HG02973 (cell line): ENCODE results near the gene WNT5A.
"Not testable (repeated sequence)": the region's sequence is repeated elsewhere in the genome, so short reads cannot be mapped to it uniquely, and the experiment has no call there.

Source experiments
- ATAC-seq: cut with Tn5 transposase; IDR thresholded peaks from one replicate; pipeline ENCODE4 v1.9.1; 2021; ENCODE audit warnings: moderate library complexity; ENCODE audit not compliant: unreplicated experiment

The WNT5A gene

DNA sequence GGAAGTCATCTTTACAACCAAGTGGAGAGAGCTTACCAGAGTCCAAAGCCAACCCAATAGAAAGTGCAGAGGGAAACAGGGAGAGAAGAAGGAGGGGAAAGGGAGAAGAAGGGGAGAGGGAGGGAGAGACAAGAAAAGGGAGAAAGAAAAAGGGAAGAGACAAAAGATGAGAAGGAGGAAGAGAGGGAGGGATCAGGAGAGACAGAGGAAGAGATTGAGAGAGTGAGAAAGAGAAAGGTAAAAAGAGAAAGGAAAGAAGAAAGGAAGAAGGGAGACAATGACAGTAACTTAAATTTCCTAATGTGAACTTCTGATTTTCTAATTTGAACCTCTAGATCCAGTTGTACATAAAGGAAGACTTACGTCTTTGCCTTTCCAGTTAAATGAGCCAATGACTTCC is 20.7 kb upstream of the WNT5A start:
- ATAC-seq: no peak

- ATAC-seq: no peak
These were observed 18.7 kb upstream of the WNT5A start for GRCh38 chr3:55505776-55506175.

DNA sequence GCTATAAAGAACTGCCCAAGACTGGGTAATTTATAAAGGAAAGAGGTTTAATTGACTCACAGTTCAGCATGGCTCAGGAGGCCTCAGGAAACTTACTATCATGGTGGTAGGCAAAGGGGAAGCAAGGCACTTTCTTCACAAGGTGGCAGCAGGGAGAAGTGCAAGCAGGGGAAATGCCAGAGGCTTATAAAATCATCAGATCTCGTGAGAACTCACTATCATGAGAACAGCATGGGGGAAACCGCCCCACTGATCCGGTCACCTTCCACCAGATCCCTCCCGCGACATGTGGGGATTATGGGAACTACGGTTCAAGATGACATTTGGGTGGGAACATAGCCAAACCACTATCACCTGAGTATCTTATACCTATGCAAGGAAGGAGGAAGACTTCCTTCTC is 18.0 kb upstream of the WNT5A start:
- ATAC-seq: not testable (repeated sequence)

DNA sequence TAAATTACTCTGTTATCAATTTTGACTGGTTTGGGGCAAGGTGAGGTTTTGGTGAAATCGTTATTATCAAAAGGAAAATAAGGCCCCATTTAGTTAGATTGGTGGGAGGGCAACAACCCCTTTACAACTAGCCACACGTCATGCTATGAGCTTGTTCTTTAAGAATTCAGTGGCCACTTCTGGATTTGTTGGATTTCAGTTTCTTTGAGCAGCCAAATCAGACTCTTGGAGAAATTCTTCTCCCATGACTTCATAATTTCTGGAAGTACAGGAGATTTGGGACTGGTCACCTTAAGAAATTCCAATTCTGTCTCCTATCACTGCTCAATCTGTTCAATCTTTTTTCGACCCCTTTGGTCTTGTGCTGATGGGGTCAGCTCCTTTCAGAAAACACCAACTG is 14.8 kb upstream of the WNT5A start:
- no peak for ATAC-seq

DNA sequence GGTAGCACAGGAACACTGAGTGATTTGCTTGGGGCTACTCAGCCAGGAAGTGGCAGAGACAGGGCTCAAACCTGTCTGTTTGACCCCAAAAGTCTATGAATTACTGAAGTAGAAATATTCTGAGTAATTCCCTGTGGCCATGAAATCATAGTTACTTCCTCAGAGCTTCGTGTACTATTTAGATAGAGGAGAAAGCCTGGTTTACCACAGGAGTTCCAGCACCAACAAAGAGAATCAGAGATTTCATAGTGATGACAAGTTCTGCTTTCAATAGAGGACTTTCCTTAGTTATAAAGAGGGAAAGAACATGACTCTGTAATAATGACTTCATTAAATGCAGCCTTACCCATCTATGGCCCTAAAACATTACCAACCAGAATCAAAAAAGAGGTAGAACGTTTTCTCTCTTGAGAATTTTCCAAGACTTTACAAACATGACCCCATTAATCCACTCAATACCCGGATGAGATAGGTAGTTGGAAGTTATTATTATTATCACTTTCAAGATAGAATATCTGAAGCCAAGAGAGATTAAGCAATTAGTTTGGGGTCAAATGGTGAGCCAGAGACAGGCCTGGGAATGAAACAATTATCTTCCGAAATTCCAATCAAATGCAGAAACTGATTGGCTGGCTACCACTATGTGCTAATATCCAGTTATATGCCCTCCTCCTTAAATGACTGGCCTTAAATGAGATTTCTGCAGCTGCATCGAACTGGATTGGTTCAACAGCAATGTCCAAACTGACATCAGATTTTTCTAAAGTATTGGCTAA is 13.6 kb upstream of the WNT5A start:
- ATAC-seq: no peak

GRCh38 chr3:55498520-55498919 is 11.4 kb upstream of the WNT5A start:
- no peak for ATAC-seq

- no peak for ATAC-seq
These were observed 10.1 kb upstream of the WNT5A start for GRCh38 chr3:55497250-55497649.

- ATAC-seq: no peak
These were observed 7.9 kb upstream of the WNT5A start for GRCh38 chr3:55494976-55495375.

GRCh38 chr3:55492976-55493375 is 5.9 kb upstream of the WNT5A start:
- ATAC-seq: no peak

DNA sequence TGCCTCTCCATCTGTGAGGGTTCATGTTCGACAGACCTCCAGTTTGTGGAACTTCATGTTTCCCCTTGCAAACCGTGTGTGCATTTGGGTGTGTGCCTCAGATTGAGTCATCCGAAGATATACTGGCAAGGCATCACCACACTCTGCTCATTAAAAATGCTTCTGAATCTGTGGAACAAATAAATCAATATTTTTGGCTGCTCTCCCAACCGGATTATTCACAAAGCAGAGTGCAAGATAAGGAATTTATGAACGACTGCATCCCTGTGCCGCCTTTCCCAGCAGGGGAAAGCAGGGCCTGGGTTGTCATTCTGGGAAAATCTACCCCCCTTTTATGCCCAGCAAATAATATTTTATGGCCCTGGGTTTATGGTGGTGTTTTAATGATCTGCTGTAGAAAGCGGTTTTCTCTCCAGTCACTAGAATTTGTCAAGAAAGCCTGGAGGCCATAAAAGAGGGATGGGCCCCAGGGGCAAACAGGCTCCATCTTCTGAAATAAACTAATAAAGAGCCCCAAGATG is 4.2 kb upstream of the WNT5A start:
- ATAC-seq: no peak

DNA sequence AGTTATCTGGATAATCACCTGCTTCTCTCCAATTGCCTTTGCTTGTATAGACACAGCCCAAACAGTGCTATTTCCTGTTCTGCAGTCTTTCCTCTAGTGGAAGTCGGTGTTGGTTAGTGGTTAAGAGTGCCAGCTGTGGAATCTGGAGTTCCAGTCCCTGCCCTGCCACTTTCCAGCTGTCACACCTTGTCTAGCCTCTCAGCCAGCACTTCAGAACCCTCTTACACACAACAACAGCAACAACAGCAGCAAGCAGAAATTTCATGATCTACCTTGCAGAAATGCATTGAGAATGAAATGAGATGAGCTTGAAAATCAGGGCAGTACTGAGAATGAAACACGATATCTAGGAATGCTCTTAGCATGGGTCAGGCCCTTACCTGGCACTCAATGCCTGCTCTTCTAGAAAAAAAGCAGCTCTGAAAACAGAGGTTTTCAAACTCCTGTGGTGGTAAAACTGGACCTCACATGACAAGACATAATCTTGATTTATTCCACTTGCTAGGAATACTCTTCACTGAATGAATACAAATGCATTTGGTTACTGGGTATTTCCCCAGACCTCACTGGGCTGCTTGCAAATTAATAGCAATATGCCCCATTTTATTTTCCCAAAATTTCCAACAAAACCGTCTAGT is 3.3 kb upstream of the WNT5A start:
- ATAC-seq: no peak

DNA sequence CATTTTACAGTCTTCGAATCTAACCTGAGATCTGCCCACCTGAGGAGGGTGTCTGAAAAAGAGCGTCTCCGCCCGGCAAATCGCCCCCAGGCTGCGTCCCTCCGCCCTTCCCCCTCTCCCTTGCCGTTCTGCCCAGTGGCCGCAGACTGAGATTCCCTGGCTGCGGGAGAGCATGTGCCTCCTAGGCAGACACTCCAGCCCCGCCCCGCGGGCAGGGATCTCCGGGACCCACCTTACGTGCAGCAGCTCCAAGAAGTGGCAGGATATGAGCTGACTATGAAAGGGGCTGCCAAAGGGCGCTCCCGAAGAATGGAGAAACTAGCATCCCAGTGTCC is 2.7 kb upstream of the WNT5A start:
- ATAC-seq: no peak

DNA sequence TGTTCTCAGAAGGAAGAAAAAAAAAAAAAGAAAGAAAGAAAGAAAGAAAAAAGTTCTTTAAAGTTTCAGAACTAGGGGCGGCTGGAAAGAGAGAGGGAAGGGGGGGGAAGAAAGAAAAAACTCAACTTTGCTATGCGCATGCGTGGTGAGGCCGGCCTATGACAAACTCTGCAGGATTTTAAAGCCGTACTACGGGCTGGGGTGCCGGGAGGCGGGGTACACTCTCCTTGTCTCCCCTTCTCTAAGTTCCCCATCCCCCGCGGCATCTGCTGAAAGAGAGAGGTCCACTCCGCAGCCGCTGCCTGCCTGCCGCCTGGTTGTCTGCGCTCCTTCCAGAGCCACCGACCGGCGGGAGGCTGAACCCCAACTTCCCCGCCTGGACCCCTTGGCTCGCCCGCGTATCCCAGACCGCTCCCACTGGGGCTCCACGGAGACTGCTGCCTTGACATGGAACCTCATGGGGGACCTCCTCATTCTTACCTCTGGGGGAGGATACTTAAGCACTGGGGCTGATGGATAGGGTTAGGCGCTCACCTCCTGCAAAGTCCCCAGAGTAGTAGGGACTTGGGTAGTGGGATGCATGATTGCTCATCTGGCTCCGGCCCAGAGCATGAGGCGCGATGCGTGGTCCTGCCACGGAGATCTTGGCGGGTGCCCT is 1.4 kb upstream of the WNT5A start:
- no peak for ATAC-seq

DNA sequence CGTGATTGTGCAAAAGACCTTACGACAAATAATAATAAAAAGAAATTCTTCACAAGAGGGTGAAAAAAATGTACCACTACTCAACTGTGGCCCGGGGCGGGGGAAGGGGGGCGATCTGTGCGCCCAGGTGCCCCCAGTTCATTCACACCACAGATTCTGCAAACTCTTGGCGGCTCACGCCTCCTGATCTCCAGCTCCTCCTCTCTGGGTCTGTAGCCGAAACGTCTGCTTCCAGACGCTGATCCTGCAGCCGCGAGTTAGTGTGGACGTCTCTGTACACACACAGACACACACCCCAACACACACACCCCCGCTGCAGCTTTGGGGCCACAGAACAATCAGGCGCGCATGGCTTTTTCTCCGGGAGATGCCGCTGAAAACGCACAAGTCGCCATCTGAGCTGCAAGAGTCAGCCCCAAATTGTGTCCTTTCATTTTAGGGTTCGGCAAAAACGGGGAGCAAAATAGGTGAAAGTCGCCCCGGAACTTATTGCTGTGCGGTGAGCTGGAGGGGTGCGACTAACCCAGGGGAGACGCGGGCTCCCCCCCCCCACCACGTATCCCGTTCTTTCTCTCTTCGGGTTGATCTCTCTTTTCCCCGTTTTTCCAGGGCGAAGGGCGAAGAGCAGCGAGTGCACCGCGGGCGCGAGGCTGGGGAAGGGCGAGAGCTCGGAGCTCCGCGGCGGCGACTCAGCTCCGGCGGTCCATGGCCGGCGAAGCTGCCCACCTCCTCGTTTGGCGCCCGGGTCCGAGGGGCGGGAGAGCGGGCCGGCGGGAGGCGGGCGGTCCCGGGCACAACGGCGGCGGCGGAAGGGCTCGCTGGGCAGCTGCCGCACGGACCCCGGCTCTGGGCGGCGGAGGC is 505 bp upstream of the WNT5A start:
- no peak for ATAC-seq

DNA sequence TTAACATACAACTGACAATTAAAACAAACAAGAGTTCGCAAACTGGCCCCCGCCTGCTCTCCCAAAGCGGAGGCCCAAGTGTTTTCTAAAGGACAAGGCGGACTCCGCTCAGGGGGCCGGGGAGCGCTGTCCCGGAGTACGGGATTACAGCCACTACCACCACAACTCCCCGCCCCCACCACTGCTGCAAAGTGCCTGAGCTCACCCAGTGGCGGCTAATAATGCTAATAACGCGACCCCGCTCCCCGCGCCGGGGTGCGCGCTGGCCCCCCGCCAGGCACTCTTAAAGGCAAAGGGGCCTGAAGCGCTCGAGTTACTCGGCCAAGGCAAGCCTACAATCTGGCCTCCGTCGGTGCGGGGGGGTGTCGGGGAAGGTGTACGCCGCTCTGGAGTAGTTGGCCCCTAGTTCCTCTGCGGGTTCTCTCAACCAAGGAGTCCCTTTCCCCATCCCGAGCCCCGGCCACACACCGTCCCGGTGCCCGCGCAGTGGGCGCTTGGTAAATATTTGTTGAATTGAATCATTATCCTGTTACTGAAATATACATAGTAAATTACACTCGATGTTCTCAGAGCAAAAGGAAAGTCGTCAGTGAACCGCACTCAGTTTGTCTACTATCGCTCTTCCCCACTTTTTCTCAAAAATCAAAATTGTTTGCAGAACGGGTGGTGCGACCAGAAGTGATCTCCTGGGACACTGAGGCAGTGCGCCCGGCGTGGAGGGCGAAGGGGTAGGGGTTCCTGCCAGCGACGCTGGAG is 827 bp downstream of the WNT5A start:
- ATAC-seq: no peak

DNA sequence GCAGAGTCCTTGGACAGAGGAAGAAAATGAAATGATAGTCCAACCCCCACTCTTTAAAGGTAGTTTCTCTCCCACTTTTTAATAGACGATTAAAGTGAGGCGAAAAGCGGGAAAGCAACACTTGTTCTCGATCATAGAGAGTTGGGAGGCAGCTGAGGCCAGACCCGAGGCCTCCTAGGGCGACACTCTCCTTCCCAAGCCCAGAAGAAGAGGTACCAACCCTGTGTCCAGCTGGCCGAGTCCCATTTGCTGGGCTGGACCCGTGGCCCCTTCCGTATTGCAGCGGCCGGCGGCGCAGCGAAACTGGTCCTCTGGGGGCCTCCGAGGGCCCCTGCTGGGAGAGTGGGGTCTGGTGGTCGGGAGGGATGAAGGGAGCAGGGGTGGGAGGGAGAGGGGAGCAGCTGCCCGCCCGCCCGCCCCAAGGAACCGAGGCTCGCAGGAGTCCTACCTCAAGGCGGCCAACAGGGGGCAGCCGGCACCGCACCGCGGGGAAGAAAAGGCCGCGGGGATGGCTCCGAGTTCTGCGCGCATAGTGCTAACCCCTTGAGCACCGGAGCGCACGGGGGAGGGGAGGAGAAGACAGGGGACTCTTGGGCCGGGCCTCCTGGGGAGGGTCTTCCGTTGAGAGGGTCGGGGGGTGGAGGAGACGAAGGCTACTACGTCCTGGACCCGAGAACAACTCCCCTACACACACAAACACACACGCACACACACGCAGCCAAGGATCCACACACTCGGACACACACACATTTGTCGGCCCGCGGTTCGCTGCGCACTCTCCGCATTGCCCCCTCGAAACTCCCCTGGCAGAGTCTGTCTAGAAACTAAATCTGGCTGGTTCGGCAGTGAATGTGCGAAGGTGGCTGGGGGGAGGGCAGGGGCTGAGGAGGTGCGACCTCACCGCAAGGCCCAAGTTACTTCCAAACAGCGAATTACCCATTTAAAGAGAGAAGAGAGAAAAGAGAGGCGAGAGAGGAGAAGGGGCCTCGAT is 2.0 kb downstream of the WNT5A start:
- peak; percentile 61 for ATAC-seq

DNA sequence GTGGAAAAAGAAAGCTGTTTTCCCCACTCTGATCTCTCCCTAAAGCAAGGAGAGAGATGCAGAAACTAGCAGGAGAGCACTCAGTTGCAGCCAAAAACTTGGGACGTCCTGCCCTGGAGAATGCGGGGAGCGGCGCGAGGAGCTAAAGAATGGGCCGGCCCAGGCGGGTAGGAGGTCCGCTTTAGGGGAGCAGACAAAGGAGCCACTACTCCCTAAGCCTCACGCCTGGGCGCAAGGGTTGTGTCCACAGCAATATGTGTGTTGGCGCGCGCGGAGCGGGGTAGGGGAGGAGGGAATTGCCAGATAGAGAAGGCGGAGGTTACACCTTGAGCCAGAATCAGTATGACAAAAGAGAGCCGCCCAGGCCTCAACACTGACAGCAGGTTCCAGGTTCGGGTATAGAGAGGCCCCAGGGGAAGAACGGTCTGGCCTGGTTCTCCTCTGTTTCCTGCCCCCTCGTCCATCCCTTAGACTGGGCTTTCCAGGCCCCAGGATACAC is 2.9 kb downstream of the WNT5A start:
- no peak for ATAC-seq

DNA sequence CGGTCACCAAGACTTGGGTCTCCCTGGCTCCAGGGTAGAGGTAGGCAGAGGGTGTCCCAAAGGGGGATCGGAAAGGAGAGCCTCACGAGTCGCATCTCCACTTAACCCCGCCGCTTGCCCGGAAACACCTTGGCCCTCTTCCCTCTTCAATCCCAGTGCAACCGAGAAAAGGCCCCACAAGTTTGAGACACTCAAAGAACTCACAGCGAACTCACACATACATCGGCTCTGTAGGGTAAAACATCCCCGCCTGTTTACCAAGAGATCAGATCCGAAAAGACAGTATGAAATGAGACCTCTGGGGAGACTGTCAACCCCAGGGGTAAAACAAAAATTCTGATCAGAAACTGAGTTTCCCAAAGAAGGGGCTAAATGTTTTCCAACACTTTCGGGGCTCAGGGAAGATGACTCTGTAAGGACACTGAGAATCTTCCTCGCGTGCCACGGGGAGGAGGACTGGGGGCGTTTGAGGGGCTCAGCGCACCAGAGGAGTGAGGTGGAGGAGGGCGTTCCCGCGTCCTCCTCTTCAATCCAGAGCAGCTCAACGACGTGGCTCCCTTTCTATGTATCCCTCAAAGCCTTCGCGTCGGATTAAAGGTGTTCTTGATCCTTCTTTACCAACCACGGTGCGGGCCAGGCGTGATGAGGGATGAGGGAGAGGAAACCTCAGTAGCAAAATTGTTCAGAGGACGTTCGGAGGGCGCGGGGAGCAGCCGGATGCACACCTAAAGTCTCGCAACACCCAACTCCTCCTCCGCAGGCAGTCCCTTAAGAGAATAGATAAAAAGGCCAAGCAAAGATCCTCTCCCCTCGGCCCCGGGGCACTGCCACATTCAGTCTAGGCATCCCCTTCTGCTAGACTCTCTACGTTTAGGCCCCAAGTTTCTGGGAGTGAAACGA is 3.7 kb downstream of the WNT5A start:
- ATAC-seq: no peak
